HG02588 (cell line): Measurements from ENCODE around the gene BMP7.
"Not testable (repeated sequence)": the region's sequence is repeated elsewhere in the genome, so short reads cannot be mapped to it uniquely, and the experiment has no call there.

ENCODE experiments used
- ATAC-seq: cut with Tn5 transposase; IDR thresholded peaks from one replicate; pipeline ENCODE4 v1.9.1; 2021; ENCODE audit warnings: mild to moderate bottlenecking, moderate library complexity; ENCODE audit not compliant: unreplicated experiment

The BMP7 gene

GRCh38 chr20:57267158-57267821 is 849 bp upstream of the BMP7 start:
- ATAC-seq: no peak

- no peak for ATAC-seq
These were observed 497 bp downstream of the BMP7 start for GRCh38 chr20:57265997-57266290.

GRCh38 chr20:57265336-57265996 is 975 bp downstream of the BMP7 start:
- ATAC-seq: no peak

- ATAC-seq: not testable (repeated sequence)
These were observed 1.5 kb downstream of the BMP7 start for GRCh38 chr20:57264908-57265335.

- ATAC-seq: no peak
These were observed 2.3 kb downstream of the BMP7 start for GRCh38 chr20:57263801-57264792.

GRCh38 chr20:57262784-57263609 is 3.4 kb downstream of the BMP7 start:
- no peak for ATAC-seq

- ATAC-seq: no peak
These were observed 4.1 kb downstream of the BMP7 start for GRCh38 chr20:57262301-57262700.

GRCh38 chr20:57261457-57262251 is 4.8 kb downstream of the BMP7 start:
- no peak for ATAC-seq

GRCh38 chr20:57260934-57261333 is 5.5 kb downstream of the BMP7 start:
- no peak for ATAC-seq

GRCh38 chr20:57259938-57260921 is 6.2 kb downstream of the BMP7 start:
- no peak for ATAC-seq

- no peak for ATAC-seq
These were observed 7.1 kb downstream of the BMP7 start for GRCh38 chr20:57259121-57259937.

- no peak for ATAC-seq
These were observed 8.6 kb downstream of the BMP7 start for GRCh38 chr20:57257701-57258453.

- ATAC-seq: no peak
These were observed 9.5 kb downstream of the BMP7 start for GRCh38 chr20:57256908-57257307.

- ATAC-seq: no peak
These were observed 10.2 kb downstream of the BMP7 start for GRCh38 chr20:57256205-57256604.

- no peak for ATAC-seq
These were observed 11.3 kb downstream of the BMP7 start for GRCh38 chr20:57255183-57255582.

GRCh38 chr20:57252559-57253162 is 13.8 kb downstream of the BMP7 start:
- ATAC-seq: no peak

GRCh38 chr20:57251949-57252348 is 14.5 kb downstream of the BMP7 start:
- ATAC-seq: no peak
